HG03439 (cell line): Measurements from ENCODE around the gene NDC1.
"Not testable (repeated sequence)": the region's sequence is repeated elsewhere in the genome, so short reads cannot be mapped to it uniquely, and the experiment has no call there.

Source experiments
- ATAC-seq: cut with Tn5 transposase; IDR thresholded peaks from one replicate; pipeline ENCODE4 v1.9.1; 2021; ENCODE audit warnings: mild to moderate bottlenecking, moderate library complexity; ENCODE audit not compliant: unreplicated experiment

NDC1 gene

DNA sequence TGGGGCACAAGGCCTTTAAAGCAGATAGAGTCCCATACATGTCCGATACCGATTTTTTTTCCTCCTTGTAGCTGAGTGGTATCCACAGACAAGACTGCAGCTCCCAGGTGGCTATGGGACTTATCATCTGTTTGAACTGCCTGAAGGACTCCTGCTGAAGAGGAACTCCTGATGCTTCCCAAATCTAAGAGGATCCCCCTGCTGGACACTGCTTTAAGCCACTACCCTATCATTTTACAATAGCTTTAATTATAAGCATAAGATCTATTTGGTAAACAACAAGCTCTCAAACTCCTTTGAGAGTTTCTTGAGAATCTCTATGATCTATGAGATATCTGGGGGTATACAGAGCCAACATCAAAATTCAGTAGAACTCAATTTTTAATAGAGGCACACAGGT lies 11.7 kb downstream of the NDC1 start:
- no peak for ATAC-seq

DNA sequence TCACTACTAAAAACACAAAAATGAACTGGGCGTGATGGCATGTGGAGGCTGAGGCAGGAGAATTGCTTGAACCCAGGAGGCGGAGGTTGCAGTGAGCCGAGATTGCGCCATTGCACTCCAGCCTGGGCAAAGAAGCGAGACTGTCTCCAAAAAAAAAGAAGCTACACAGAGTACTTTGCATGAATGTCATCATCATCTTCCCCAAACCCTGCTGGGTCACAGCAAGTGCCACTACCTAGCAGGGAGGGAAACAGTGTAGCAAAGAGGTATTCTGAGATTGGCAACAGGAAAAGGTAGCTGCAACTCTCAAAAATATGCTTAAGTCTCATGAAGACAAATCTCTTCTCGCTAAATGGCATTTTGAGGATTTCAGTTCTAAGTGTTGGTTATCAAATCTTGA lies 12.8 kb downstream of the NDC1 start:
- ATAC-seq = no peak

DNA sequence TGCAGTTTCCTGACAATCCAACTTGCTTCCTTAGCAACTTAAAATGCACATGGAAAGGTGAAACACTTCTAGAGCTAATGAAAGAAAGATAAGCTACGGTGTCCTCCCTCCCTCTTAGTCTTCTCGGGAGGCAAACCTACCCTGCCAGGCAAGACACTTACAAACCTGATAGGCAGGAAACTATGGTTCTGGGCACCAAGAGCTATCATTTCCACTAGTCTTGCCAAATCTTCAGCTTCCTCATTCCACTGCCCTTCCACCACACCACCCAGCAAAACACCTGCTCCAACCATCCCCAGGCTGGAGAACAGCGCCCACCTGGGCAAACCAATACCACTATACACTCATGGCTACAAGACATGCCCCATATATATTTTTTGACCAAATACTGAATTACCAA lies 15.2 kb downstream of the NDC1 start:
- ATAC-seq = no peak

DNA sequence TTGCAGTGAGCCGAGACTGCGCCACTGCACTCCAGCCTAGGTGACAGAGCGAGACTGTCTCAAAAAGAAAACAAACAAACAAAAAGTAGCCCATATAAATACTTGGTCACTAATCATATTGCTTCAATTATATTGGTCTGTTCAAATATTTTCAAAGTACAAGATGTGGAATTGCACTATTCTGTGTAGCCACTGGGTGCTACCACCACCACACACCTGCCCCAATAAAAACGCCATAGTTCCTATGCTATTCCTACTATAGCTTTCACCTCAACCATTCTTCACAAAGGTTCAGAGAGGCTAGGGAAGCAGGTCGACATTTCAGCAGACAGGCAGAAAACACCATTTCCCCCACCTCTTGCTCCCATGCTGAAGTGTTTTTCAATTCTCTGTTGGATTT lies 16.7 kb downstream of the NDC1 start:
- no peak for ATAC-seq

DNA sequence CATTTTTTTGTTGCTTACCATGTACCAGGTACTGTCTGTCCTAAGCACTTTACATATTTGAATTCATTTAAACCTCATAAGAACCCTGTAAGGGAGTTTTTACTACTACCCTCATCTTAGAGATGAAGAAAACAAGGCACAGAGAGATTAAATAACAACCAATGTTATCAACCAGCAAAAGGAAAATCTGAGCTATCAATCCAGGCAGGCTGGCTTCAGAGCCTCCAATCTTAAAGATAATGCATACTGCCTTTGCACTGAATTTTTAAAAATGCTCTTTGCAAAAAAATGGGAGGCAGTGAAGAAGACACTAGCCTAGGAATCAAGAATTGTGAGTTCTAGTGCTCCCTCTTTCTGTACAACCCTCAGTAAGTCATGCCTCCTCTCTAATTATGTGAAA lies 18.7 kb downstream of the NDC1 start:
- no peak for ATAC-seq

DNA sequence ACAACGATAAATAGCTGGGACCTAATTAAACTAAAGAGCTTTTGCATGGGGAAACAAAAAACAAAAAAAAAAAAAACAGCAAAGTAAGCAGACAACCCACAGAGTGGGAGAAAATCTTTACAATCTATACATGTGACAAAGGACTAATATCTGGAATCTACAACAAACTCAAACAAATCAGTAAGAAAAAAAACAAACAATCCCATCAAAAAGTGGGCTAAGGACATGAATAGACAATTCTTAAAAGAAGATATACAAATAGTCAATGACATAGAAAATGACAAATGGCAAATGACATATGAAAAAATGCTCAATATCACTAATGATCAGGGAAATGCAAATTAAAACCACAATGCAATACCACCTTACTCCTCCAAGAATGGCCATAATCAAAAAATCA lies 21.5 kb downstream of the NDC1 start:
- ATAC-seq = not testable (repeated sequence)

DNA sequence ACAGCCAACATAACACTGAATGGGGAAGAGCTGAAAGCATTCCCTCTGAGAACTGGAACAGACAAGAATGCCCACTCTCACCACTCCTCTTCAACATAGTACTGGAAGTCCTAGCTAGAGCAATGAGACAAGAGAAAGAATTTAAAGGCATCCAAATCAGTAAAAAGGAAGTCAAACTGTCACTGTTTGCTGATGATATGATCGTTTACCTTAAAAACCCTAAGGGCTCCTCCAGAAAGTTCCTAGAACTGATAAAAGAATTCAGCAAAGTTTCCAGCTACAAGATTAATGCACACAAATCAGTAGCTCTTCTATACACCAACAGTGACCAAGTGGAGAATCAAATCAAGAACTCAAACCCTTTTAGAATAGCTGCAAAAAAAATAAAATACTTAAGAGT lies 22.6 kb downstream of the NDC1 start:
- not testable (repeated sequence) for ATAC-seq

DNA sequence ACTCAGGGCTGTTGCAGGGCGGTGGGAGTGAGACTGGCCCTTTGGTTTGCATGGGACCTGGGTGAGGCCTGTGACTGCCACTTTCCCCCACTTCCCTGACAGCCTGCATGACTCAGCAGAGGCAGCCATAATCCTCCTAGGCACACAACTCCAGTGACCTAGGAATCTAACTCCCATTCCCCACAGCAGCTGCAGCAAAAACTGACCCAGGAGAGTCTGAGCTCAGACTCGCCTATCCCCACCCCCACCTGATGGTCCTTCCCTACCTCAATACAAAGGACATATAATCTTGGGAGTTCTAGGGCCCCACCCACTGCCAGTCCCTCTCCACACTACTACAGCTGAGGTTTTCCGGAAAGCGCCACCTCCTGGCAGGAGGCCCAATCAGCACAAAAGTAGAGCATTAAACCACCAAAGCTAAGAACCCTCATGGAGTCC lies 26.7 kb downstream of the NDC1 start:
- no peak for ATAC-seq

DNA sequence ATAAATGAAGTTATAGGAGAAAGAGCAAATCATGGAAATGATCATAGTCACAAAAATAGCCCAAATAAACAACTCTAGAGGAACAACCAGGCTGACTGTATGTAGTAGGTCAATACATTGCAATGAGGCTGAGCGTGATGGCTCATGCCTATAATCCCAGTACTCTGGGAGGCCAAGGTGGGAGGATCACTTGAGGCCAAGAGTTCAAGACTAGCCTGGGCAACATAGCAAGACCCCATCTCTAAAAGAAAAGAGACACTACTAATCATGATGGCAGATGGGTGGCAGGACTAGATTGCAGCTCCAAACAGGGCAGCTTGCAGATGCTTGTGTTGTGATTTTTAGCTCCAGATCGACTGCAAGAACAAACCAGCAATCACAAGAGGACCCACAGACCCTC lies 27.6 kb downstream of the NDC1 start:
- ATAC-seq = no peak

DNA sequence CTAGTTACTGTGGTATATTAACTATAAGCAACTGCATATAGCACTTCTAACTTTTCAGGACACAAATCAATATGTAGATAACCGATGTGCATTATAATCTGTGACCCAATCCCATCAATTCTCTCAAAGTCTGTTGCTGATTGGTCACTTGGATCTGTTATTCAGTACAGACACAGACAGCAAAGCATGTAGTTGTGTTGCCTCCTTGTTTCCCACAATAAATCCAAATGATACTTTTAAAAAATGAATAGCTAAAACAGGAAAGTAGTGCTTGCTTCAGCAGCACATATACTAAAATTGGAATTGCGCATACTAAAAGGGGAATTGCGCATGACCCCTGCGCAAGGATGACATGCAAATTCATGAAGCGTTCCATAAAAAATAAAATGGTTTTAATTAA lies 28.1 kb downstream of the NDC1 start:
- no peak for ATAC-seq

DNA sequence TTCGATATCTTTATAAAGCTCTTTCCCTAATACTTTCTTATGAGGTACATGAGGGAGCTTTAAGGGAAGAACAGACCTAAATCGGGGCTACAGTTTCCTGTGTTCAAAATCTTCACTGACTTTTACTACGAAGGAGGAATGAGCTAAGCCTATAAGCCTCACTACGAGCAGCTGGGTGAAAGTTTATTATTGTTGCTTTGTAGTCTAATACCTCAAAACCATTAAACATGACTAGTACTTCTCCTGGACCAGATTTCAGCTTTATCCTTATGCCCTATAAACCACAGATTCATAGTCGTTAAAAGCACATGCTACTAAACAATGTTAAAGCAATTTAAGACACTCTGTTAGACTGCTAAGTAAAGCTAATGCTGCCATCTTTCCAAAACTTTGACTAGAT lies 30.2 kb downstream of the NDC1 start:
- ATAC-seq = no peak

DNA sequence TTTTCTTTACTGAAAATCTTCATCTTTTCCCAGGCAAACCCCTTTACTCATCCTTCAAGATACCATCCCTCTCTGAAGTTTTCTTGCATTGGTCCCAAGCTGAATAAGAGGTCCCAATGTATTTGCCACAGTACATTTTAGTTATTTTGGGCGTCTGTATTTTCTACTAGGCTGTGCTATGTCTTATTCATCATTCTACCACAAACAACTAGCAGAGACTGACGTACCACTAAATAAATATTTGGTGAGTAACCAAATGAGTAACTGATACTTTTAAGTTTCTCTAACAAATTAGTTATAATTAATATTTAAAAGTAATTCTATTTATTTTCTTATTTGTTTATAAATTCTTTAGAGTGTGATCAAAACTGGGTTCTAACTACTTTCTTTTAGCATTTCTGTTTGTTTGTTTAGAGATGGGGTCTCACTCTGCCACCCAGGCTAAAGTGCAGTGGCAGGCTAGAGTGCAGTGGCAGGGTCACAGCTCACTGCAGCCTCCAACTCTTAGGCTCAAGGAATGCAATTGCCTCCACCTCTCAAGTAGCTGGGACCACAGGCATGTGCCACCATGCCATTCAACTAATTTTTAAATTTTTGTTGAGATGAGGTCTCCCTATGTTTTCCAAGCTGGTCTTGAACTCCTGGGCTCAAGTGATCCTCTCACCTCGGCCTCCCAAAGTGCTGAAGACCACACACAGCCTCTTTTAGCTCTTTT lies 33.1 kb downstream of the NDC1 start:
- ATAC-seq = no peak

DNA sequence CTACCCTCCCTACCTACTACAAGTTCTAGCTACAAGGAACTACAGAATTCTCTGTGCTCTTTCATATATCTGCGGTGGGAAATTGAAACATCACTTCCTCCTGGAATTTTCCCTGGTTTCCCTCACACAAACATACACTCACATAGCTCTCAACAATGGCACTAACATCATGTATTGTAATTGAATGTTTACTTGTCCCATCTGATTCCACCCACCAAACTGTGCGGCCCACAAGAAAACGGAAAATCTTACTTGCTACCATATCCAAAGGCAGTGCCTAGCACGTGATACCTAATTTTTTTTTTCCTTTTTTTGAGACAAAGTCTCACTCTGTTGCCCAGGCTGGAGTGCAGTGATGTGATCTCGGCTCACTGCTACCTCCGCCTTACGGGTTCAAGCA lies 33.9 kb downstream of the NDC1 start:
- ATAC-seq = no peak

DNA sequence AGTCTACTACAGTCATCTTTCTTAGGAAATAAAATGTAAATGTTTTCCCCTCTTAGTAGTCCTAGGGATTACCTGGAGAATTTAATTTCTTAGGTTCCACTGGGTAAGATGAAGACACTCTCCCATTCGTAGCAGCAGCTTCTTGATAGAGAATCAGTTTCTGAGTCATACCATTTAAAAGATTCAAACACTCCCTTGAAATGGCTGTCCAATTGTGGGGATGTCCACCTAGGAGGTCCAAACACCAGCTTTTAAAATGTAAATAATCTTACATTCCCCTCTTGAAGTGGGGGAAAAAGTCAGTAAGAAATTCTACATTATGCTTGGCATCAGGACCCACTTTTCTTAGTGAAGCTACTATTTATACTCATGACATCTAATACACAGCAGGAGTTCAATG lies 37.5 kb downstream of the NDC1 start:
- no peak for ATAC-seq

DNA sequence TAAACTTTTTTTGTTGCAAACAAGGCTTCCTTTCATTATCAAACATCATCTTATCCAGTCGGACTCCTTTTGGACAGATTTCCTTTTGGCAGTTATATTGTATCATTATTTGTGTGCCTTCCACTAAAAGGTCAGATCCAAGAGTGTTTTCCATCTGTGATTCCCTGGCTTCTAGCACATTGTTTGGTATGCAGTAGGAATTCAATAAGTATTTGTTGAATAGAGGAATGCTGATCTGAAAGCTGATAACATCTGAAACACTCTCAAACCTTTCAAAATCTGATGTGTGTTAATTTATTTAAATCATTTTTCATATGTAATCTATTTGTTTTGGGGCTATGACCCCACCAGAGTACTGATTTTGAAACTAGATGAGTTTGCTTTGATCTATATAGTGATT lies 39.0 kb downstream of the NDC1 start:
- ATAC-seq = no peak

DNA sequence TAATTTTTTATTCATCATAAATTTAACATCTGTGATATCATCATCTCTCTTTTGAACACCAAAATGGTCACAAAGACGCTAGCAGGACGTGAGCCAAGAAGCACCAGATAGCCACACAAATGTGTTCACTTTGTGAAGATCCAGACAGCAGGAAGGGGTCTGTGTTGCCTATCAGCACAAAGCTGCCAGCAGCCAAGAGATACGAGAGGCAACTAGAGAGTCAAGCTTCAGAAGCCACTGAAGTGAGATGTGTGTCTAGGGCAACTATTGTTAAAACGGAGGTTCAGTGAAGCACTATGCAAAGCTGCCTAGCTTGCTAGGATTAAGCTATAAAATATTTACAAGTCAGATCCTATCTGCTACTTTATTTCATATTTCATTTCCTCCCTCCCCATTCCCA lies 45.3 kb downstream of the NDC1 start:
- no peak for ATAC-seq

DNA sequence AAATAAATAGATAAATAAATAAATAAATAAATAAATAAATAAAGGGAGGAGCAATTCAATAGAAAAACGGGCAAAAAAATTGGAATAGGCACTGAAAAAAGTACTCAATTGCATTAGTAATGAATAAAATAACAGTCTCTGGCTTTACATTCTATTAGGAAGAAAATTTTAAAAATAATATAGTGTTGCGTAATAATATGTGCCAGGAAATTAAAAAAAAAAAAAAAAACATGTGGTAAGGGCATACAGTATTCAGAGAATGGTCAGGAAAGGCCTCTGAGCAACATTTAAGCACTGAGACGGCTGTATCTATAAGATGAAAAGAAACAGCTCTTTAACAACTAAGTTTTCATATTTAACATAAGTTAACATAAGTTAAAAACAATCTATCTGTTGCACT lies 50.4 kb downstream of the NDC1 start:
- ATAC-seq = no peak

DNA sequence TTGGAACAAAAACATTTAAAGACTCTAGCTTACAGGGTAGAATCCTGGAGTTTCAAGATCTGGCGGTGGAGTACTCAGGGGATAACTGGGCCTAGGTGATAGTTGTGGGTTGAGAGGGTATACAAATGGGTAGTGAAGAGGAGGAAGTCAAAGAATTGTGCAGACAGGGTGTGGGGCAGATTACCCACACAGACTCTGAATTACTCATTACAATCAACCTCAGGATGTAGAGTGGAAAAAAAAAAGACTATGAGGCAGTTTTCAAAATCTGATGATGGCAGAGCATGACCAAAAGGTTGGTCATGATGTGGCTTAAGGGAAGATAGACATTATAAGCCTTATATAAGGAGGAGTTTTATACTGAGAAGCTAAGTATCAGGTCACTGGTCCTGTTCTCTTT lies 55.0 kb downstream of the NDC1 start:
- no peak for ATAC-seq

DNA sequence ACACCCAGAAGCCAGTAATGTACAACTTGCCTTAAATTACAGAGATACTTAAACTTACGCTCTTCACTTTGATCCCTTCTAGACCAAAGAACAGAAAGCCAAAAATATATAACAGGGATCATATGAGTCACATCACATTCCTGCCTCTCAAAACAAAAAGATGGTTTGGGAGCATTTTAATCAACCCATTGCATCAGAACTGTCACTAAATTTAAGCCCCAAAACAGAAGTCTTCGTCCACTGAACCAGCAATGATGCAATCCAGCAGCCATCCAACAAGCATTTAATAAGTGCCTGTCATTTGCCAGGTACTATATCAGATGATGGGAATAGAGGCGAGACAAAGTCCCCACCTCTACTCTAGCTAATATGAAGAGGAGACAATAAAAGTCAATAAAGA lies 56.4 kb downstream of the NDC1 start:
- no peak for ATAC-seq

DNA sequence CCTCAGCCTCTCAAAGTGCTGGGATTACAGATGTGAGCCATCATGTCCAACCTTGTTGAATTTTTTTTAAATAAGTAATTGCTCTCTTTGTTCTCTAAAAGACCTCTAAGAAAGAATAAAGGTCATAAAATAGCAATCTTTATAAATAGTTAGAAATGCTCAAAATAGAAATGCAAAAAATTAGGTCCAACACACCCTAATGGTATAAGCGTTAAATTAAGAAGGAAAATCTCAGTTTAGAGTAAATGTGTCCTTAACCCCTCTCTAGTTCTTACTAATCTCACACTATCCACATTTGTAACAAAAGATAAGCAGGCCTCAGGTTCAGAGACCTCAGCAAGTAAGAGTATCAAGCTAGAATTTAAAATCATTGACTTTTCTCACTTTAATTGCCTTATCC lies 60.8 kb downstream of the NDC1 start:
- ATAC-seq = no peak

DNA sequence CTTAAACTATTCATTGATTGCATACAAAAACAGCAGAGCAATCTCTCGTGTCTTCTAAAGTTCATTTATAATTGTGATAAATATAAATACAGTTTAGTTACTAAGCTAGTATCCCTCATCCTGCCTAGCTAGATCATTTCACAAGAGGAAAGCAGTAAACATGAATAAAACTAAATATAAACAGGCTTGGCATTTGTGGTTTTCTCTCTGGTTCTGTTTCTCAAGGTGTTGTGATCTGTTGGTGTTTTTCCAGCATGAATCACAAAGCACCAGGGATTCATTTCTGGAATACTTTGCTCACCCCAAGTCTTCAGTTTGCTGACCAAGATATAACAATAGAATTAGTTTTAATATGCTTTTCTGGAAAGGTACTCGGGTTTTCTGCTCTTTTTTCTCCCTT lies 66.4 kb downstream of the NDC1 start:
- ATAC-seq = no peak

DNA sequence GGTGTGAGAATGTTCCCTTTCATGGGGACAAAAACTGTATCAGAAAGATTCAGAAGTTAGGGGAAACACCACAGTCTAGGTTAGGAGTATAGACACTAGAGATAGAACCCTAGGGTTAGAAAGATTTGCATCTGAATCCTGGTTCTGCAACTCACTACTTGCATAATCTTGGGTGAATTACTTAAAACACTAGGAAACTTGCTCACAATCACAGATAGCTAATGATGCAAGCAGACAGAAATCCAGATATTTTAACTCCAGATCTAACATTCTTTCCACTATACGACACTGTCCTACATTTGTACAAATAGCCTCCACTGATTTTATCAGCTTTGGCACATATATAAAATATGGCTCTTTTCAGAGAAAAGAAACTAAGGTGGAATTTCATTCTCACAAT lies 68.3 kb downstream of the NDC1 start:
- no peak for ATAC-seq

DNA sequence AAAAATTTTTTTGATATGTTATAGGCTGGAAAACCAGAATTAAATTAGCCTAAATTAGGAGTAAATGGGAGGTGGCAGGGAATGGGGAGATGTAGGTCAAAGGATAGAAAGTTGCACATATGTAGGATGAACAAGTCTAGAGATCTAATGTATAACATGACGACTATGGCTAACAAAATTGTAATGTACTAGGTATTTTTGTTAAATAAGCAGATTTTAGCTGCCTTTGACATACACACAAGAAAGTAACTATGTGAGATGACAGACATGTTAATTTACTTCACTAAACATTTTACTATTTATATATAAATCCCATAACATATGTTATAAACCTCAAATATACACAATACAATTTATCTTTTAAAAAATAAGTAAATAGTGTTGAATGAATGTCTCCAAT lies 68.9 kb downstream of the NDC1 start:
- ATAC-seq = no peak
